Colonic mucosa (tissue), 4 donors: ENCODE data around the gene ARHGAP12. TPM values are rescaled to one million over a fixed set of nuclear protein-coding genes. Genes with fewer than 3 reads are reported as not detected.

Source experiments
- DNase-seq: peaks from one replicate; pipeline ENCODE4 v3.0.0-alpha.2; 2020
- H3K27ac ChIP-seq: fragments of 200-600 bp; one replicate; pipeline ENCODE4 v1.8.0; 2021
- H3K27me3 ChIP-seq: fragments of 200-600 bp; one replicate; pipeline ENCODE4 v1.8.0; 2021
- H3K36me3 ChIP-seq: fragments of 200-600 bp; one replicate; pipeline ENCODE4 v1.8.0; 2021
- H3K4me1 ChIP-seq: fragments of 200-600 bp; one replicate; pipeline ENCODE4 v1.8.0; 2021; ENCODE audit warnings: mild to moderate bottlenecking
- H3K4me3 ChIP-seq: fragments of 200-600 bp; one replicate; pipeline ENCODE4 v1.8.0; 2021
- H3K9ac ChIP-seq, 2 donors: one replicate each; pipeline ENCODE4 v1.7.0; 2013; ENCODE audit warnings: control low read depth in 2 of 2, low read depth in 2 of 2, low read length in 2 of 2
- H3K9me3 ChIP-seq: fragments of 200-600 bp; one replicate; pipeline ENCODE4 v1.8.0; 2021
- intact Hi-C: fragments of 100-400 bp; cut with DNase I; formaldehyde crosslinking; loops from one replicate; pipeline ENCODE4 v1.14.1; 2022
- total RNA-seq, 2 donors: library from RNA; stranded (reverse); fragmentation: NEBNext Ultra II Directional in 1 of 2; extraction: Animal tissue kit (Norgen Biotek cat#: 25700) in 1 of 2; gene quantifications; one replicate each; pipeline ENCODE4 v1.2.1, GENCODE V29; 2021
- TF ChIP-seq, protein P1 (sequence below): fragments of 200-600 bp; IDR thresholded peaks from one replicate; pipeline ENCODE4 v1.8.0; 2022; ENCODE audit warnings: antibody characterized with exemption, mild to moderate bottlenecking
- donor health status: healthy.
- donor health status: DM: no; HTN: no; CAD: no.
- donor health status: DM: no; HTN: no; CAD: no.

The ARHGAP12 gene
- total RNA-seq, 2 donors from 2014 or later, result 25.1 to 43.9 TPM

DNA sequence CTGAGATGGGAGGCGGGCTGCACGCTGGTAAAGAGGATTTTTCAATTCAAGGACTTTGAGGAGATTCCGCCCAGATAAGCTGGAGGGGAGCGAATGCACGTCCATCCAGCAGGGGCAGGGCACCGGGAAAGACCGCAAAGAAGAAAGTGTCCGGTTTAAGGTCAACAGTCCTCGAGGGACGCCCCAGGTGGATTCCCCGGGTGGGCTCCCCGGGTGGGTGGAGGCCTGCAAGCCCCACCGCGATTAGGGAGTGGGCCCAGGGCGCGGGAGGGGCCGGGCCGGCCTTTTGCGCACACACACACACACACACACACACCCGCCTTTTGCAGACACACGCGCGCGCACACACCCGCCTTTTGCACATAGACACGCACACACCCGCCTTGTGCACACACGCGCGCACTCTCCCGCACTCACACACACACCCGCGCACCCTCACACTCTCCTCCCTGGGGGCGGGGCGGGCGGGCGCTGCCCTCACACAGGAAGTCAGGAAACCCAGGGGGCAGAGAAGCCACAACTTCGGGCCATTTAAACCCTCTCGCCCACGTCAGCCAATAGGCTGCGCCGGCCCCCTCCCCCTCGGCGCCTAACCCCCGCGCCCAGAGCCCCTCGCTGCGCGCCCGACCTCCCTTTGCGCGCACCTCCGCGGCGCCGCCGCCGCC, 615 bp downstream of the ARHGAP12 start:
- peak; percentile 73 for DNase-seq
- no peaks in the 10 kb centered on the region for H3K4me1 ChIP-seq
- no peaks in the 10 kb centered on the region for H3K36me3 ChIP-seq
- intact Hi-C loops, result no loop called here
- peak overlapping the region; percentile 70 to 88 for H3K9ac ChIP-seq
- H3K27ac ChIP-seq, result peak overlapping the region; percentile 96
- H3K9me3 ChIP-seq, result no peaks in the 10 kb centered on the region
- TF ChIP-seq, protein P1, sequence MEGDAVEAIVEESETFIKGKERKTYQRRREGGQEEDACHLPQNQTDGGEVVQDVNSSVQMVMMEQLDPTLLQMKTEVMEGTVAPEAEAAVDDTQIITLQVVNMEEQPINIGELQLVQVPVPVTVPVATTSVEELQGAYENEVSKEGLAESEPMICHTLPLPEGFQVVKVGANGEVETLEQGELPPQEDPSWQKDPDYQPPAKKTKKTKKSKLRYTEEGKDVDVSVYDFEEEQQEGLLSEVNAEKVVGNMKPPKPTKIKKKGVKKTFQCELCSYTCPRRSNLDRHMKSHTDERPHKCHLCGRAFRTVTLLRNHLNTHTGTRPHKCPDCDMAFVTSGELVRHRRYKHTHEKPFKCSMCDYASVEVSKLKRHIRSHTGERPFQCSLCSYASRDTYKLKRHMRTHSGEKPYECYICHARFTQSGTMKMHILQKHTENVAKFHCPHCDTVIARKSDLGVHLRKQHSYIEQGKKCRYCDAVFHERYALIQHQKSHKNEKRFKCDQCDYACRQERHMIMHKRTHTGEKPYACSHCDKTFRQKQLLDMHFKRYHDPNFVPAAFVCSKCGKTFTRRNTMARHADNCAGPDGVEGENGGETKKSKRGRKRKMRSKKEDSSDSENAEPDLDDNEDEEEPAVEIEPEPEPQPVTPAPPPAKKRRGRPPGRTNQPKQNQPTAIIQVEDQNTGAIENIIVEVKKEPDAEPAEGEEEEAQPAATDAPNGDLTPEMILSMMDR, result no peak
- no peaks in the 10 kb centered on the region for H3K27me3 ChIP-seq
- H3K4me3 ChIP-seq, result peak overlapping the region; percentile 86

DNA sequence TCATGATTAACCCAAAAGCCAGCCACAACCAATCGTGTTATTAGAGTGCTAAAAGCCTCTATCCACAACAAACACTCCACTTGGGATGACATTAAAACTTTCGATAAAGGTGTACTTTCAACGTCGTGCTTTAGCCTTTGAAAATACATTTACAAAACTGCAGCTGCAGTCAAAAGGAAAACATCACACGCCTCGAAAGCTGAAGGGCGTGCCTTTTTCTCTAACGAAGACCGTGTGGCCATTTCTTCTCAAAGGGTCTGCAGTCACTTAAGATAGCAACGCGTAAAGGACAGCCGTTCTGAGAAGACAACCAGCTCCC, 1.1 kb downstream of the ARHGAP12 start:
- Histone ChIP-seq H3K4me3 (peak overlapping the region; percentile 86), H3K36me3 (no peaks in the 10 kb centered on the region), H3K9me3 (no peaks in the 10 kb centered on the region), H3K27ac (peak overlapping the region; percentile 96), H3K4me1 (no peaks in the 10 kb centered on the region), H3K9ac (peak overlapping the region; percentile 70 to 88), H3K27me3 (no peaks in the 10 kb centered on the region)
- TF ChIP-seq, protein P1, result no peak
- DNase-seq, result peak; percentile 57
- intact Hi-C loops, result no loop called here

DNA sequence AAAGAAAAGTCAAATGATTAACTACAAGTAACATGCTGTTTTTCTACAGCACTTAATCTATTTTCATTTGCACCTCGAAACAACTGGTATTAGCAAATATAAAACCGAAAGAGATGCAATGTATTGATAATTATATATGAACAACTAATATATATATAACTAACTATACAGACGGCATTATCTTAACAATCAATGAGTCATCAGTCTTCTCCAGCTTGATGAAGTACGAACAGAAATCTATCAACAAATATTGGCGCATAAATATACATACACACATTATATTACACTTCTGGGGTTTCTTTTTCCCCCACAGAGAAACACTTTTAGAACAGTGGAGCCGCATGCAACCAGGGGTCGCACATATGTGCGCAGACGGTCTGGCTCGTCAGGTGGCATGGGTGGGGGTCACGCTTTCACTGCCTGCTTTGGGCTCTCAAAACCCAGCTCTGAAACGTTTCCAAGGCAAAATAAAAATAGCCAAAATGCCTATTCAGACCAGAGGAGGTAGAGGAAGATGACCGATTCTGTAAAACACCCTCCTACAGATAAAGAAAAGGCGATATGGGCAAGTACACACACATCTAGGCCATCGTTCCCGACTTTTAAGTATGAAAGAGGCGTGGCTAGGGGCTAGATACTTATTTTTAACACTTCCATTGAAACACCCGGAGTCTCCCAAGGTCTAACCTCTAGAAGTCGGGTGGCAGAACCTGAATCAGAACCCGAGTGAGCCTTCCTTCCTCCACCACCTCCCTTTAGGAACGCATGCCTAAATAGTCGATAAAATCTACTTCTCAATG, 1.7 kb downstream of the ARHGAP12 start:
- H3K36me3 ChIP-seq, result no peaks in the 10 kb centered on the region
- H3K27me3 ChIP-seq, result no peaks in the 10 kb centered on the region
- no peaks in the 10 kb centered on the region for H3K9me3 ChIP-seq
- intact Hi-C loops, result no loop called here
- H3K4me3 ChIP-seq, result peak overlapping the region; percentile 86
- H3K9ac ChIP-seq, result peak overlapping the region in 1 of 2 donors; percentile 88
- no peaks in the 10 kb centered on the region for H3K4me1 ChIP-seq
- H3K27ac ChIP-seq, result peak overlapping the region; percentile 96
- TF ChIP-seq, protein P1, result no peak
- no peak for DNase-seq

DNA sequence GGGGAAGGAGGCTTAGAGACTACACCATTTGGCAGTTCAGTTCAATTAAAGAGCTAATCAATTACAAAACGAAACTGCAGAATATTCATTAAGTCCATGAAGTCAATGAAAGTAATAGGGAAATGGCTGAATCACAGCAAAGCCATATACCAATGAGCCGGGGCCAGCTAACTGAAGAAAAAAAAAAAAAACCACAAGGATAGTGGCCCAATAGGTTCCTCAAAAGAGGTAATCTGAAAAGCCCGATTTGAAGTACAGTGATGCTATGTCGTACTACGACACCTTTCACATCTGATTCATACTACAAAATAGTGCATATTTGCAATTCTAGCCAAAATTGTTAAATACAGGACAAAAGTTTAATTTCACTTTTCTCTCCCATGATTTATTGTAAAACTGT, 2.5 kb downstream of the ARHGAP12 start:
- H3K27ac ChIP-seq, result no peak overlapping the region
- peaks cover 1% of the 10 kb centered on the region for H3K4me1 ChIP-seq
- no peak overlapping the region for H3K9ac ChIP-seq
- H3K36me3 ChIP-seq, result no peaks in the 10 kb centered on the region
- H3K27me3 ChIP-seq, result no peaks in the 10 kb centered on the region
- no peak for DNase-seq
- intact Hi-C loops, result no loop called here
- H3K9me3 ChIP-seq, result no peaks in the 10 kb centered on the region
- TF ChIP-seq, protein P1, result no peak
- H3K4me3 ChIP-seq, result no peak overlapping the region

DNA sequence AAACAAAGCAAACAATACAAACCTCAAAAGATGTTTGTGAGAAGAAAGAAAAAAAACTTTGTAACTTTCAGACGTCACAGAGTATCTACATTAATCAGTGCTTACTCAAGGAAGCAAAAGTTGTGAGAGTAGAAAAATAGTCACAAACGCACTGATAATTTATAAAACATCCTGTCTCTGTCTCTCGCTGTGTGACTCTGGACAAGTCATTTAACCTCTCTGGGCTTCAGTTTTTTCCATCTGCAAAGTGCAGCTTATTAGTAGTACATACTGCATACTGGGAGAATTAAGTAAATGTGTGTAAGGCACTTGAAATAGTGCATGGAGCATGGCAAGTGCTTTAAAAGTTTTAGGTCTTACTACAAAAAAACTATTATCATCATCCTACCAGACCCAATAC, 3.8 kb downstream of the ARHGAP12 start:
- Histone ChIP-seq H3K27ac (no peak overlapping the region), H3K27me3 (no peaks in the 10 kb centered on the region), H3K4me1 (peaks cover 5% of the 10 kb centered on the region), H3K9me3 (no peaks in the 10 kb centered on the region), H3K9ac (no peak overlapping the region), H3K4me3 (no peak overlapping the region), H3K36me3 (no peaks in the 10 kb centered on the region)
- intact Hi-C loops, result no loop called here
- TF ChIP-seq, protein P1, result no peak
- DNase-seq, result no peak
